LNCAP (cell line): ENCODE measurements around the gene MACROD2.

Experiments used
- CTCF ChIP-seq: fragments of 450-650 bp; IDR thresholded peaks from 2 replicates; pipeline ENCODE4 v1.5.1; 2017; ENCODE audit warnings: mild to moderate bottlenecking

The MACROD2 gene

GRCh38 chr20:15364781-15365180, 1369.5 kb downstream of the MACROD2 start:
- TF ChIP-seq CTCF, result no peak

- no peak for TF ChIP-seq CTCF
Observed at GRCh38 chr20:15370370-15370769, 1375.1 kb downstream of the MACROD2 start.

GRCh38 chr20:15374682-15375081, 1379.4 kb downstream of the MACROD2 start:
- TF ChIP-seq CTCF, result no peak

GRCh38 chr20:15375836-15376235, 1380.5 kb downstream of the MACROD2 start:
- no peak for TF ChIP-seq CTCF

GRCh38 chr20:15378151-15378550, 1382.8 kb downstream of the MACROD2 start:
- peak; percentile 20; the same call in 1 of the 2 replicates for TF ChIP-seq CTCF

- no peak for TF ChIP-seq CTCF
Observed at GRCh38 chr20:15379681-15380296, 1384.5 kb downstream of the MACROD2 start.

- no peak for TF ChIP-seq CTCF
Observed at GRCh38 chr20:15380770-15381169, 1385.5 kb downstream of the MACROD2 start.

- TF ChIP-seq CTCF, result no peak
Observed at GRCh38 chr20:15387228-15387627, 1391.9 kb downstream of the MACROD2 start.
